ENCODE results near the gene TFF1.

The TFF1 gene

GRCh38 chr21:42398436-42399028, 32.2 kb upstream of the TFF1 start:
- DNase-seq (ENCODE audit: low read depth in 2 of 2) = no peak

GRCh38 chr21:42397746-42398394, 31.5 kb upstream of the TFF1 start:
- DNase-seq (ENCODE audit: low read depth in 2 of 2) = no peak

GRCh38 chr21:42396799-42397745, 30.7 kb upstream of the TFF1 start:
- DNase-seq (ENCODE audit: low read depth in 2 of 2) = no peak

GRCh38 chr21:42395905-42396651, 29.7 kb upstream of the TFF1 start, which contains the start of gene TMPRSS3:
Gene TMPRSS3, minus strand, starts transcription at chr21:42396052. Its CDS starts 635 bp downstream, at chr21:42395417.
- no peak for DNase-seq (ENCODE audit: low read depth in 2 of 2)

GRCh38 chr21:42395302-42395701, 29.0 kb upstream of the TFF1 start:
- no peak for DNase-seq (ENCODE audit: low read depth in 2 of 2)

GRCh38 chr21:42393443-42393950, 27.2 kb upstream of the TFF1 start:
- no peak for DNase-seq (ENCODE audit: low read depth in 2 of 2)

GRCh38 chr21:42392731-42393442, 26.6 kb upstream of the TFF1 start:
- no peak for DNase-seq (ENCODE audit: low read depth in 2 of 2)

- DNase-seq (ENCODE audit: low read depth in 2 of 2) = no peak
These were observed 25.0 kb upstream of the TFF1 start for GRCh38 chr21:42391297-42391696.

GRCh38 chr21:42390696-42391095, 24.4 kb upstream of the TFF1 start:
- no peak for DNase-seq (ENCODE audit: low read depth in 2 of 2)

GRCh38 chr21:42390193-42390592, 23.9 kb upstream of the TFF1 start:
- DNase-seq (ENCODE audit: low read depth in 2 of 2) = no peak

- DNase-seq (ENCODE audit: low read depth in 2 of 2) = no peak
These were observed 23.1 kb upstream of the TFF1 start for GRCh38 chr21:42389449-42389835.

GRCh38 chr21:42388740-42389448, 22.6 kb upstream of the TFF1 start:
- no peak for DNase-seq (ENCODE audit: low read depth in 2 of 2)

- no peak for DNase-seq (ENCODE audit: low read depth in 2 of 2)
These were observed 21.6 kb upstream of the TFF1 start for GRCh38 chr21:42387843-42388340.

- DNase-seq (ENCODE audit: low read depth in 2 of 2) = no peak
These were observed 20.8 kb upstream of the TFF1 start for GRCh38 chr21:42387164-42387563.

- DNase-seq (ENCODE audit: low read depth in 2 of 2) = no peak
These were observed 19.8 kb upstream of the TFF1 start for GRCh38 chr21:42386034-42386591.

GRCh38 chr21:42385619-42386018, 19.3 kb upstream of the TFF1 start:
- DNase-seq (ENCODE audit: low read depth in 2 of 2) = no peak

- DNase-seq (ENCODE audit: low read depth in 2 of 2) = no peak
These were observed 18.7 kb upstream of the TFF1 start for GRCh38 chr21:42384989-42385388.

GRCh38 chr21:42384156-42384945, 18.0 kb upstream of the TFF1 start:
- DNase-seq (ENCODE audit: low read depth in 2 of 2) = no peak

- DNase-seq (ENCODE audit: low read depth in 2 of 2) = no peak
These were observed 17.0 kb upstream of the TFF1 start for GRCh38 chr21:42383331-42383730.
